Measurements from ENCODE around the gene ORC4. TPM values are rescaled to one million over a fixed set of nuclear protein-coding genes. Genes with fewer than 3 reads are reported as not detected.

The ORC4 gene
- total and polyA plus RNA-seq, 2 of the 8 experiments (the other 6 are each of a cell fraction or from before 2014, with no cell fraction given) = 22.7 to 63.7 TPM

GRCh38 chr2:148027822-148028221, 7.3 kb upstream of the ORC4 start:
- Histone ChIP-seq H2BK12ac (ENCODE audit: low read depth, low read length) (no peak overlapping the region), H4K20me1 (replicated peaks in 1 of 2; ENCODE audit: control insufficient read depth in 1 of 2, insufficient read depth in 2 of 2, low read length in 2 of 2) (no peaks in the 10 kb centered on the region), H3K18ac (ENCODE audit: extremely low read depth, low read length) (no peak overlapping the region), H3K4me3 (ENCODE audit: extremely low read depth in 1 of 4, insufficient read depth in 2 of 4, low read depth in 3 of 4, low read length in 4 of 4) (no peak overlapping the region), H3K79me2 (ENCODE audit: control insufficient read depth in 1 of 2, insufficient read depth in 2 of 2, low read length in 2 of 2) (peaks cover 0 to 62% of the 10 kb centered on the region in 2 experiments; a peak in 3 of 4 replicates), H3K27ac (ENCODE audit: low read depth, low read length) (no peak overlapping the region), H2BK120ac (replicated peaks; ENCODE audit: low read depth, low read length) (no peak overlapping the region), H3K14ac (ENCODE audit: insufficient read length) (no peak overlapping the region), H2AK5ac (ENCODE audit: low read depth, low read length) (no peak overlapping the region), H3K4me2 (ENCODE audit: insufficient read depth in 1 of 2, low read depth in 2 of 2, low read length in 2 of 2) (no peak overlapping the region), H3K79me1 (ENCODE audit: low read depth, low read length) (no peaks in the 10 kb centered on the region), H4K8ac (ENCODE audit: extremely low read depth, insufficient read depth, low read length) (no peak overlapping the region), H2BK5ac (ENCODE audit: low read depth, low read length) (no peak overlapping the region), H3K23me2 (ENCODE audit: low read depth, low read length) (no peaks in the 10 kb centered on the region), H3K56ac (replicated peaks; ENCODE audit: insufficient read length, low read depth, low read length) (no peak overlapping the region), H3K9me3 (ENCODE audit: insufficient read depth in 2 of 2, low read depth in 1 of 2, low read length in 1 of 2) (no peaks in the 10 kb centered on the region), H2BK15ac (ENCODE audit: low read length) (no peak overlapping the region), H3K9ac (replicated peaks in 1 of 4; ENCODE audit: extremely low read depth in 1 of 4, low read depth in 3 of 4, low read length in 3 of 4) (no peak overlapping the region), H3K36me3 (ENCODE audit: control insufficient read depth in 2 of 4, insufficient read depth in 4 of 4, low read length in 3 of 4) (peaks cover 0 to 4% (median 0%) of the 10 kb centered on the region in 4 experiments; a peak in 1 of 8 replicates), H4K91ac (replicated peaks; ENCODE audit: insufficient read length, low read length) (no peak overlapping the region), H2AFZ (ENCODE audit: low read length) (no peak overlapping the region), H3K27me3 (replicated peaks in 1 of 4; ENCODE audit: control insufficient read depth in 3 of 4, extremely low read depth in 1 of 4, insufficient read depth in 3 of 4, low read length in 3 of 4) (no peaks in the 10 kb centered on the region), H2BK20ac (ENCODE audit: low read length) (no peak overlapping the region), H4K5ac (ENCODE audit: insufficient read length, low read depth, low read length) (no peak overlapping the region), H3K4me1 (replicated peaks in 1 of 4; ENCODE audit: control insufficient read depth in 3 of 4, insufficient read depth in 4 of 4, low read length in 3 of 4) (no peaks in the 10 kb centered on the region; a peak in 1 of 7 replicates), H3K23ac (ENCODE audit: insufficient read length) (no peak overlapping the region), H3K4ac (replicated peaks; ENCODE audit: insufficient read length, low read depth, low read length) (no peak overlapping the region)
- POLR2A ChIA-PET (ENCODE audit: partially characterized antibody) = no interaction called here
- 92% methylated on average over 1 of the region's 1 CpG; no CpG with 5 or more reads in 1 of the 2 experiments for WGBS, 2 experiments (ENCODE audit: extremely low coverage in 1 of 2, insufficient coverage in 1 of 2, insufficient read length in 1 of 2, insufficient replicate concordance in 2 of 2, low coverage in 1 of 2, low lambda C conversion rate in 2 of 2, missing lambda C conversion rate in 1 of 2)
- DNase-seq (ENCODE audit: low read depth in 1 of 2, low spot score in 2 of 2) (no peak), FAIRE-seq (no peak)
- CTCF ChIA-PET (ENCODE audit: partially characterized antibody) = interaction anchor here (0.6 to 1.5 kb wide), 2 partner anchors 21 to 33 kb away, joined by 3 read pairs; no protein-coding TSS in a partner anchor
- TF ChIP-seq BCL11A (IDR thresholded peaks at IDR 0.05; ENCODE audit: low read depth in 2 of 2, low read length in 2 of 2) (no peak), HDAC6 (IDR thresholded peaks at IDR 0.05; ENCODE audit: low read depth, low read length) (no peak), RAD21 (IDR thresholded peaks at IDR 0.05 in 1 of 2, conservative IDR thresholded peaks at IDR 0.05 in 1 of 2; ENCODE audit: low read depth in 2 of 2, low read length in 2 of 2) (no peak), USF2 (IDR thresholded peaks at IDR 0.05; ENCODE audit: low read length) (no peak), MAFK (IDR thresholded peaks at IDR 0.05; ENCODE audit: low read depth, low read length) (no peak)

Measured in H1 (cell line).